Adrenal gland (tissue), 5 donors: ENCODE data around the gene CA9.

ENCODE experiments used
- CTCF ChIP-seq, 6 experiments: fragments of 450-650 bp in 4 of 6; fragments of 200-600 bp in 2 of 6; sonication (generic) in 1 of 6; IDR thresholded peaks; 1 replicate in 5 of 6; 2 replicates in 1 of 6; pipeline versions ENCODE4 v1.5.1 to v1.8.0; 2016 to 2021; ENCODE audit warnings: antibody characterized with exemption in 6 of 6, mild to moderate bottlenecking in 2 of 6, moderate library complexity in 1 of 6
- POLR2A ChIP-seq, 2 donors: fragments of 450-650 bp; IDR thresholded peaks; one replicate each; pipeline ENCODE4 v1.6.1; 2017; ENCODE audit warnings: antibody characterized with exemption in 2 of 2, mild to moderate bottlenecking in 2 of 2, moderate library complexity in 1 of 2
- donor health status: DM: no; HTN: no; CAD: no.

GRCh38 chr9:35682520-35683315 lies 9.0 kb downstream of the CA9 start:
- TF ChIP-seq POLR2A (IDR thresholded peaks at IDR 0.05) (no peak), CTCF (IDR thresholded peaks at IDR 0.05) (no peak)
